ENCODE data around the gene LLGL1.

Gene LLGL1

DNA sequence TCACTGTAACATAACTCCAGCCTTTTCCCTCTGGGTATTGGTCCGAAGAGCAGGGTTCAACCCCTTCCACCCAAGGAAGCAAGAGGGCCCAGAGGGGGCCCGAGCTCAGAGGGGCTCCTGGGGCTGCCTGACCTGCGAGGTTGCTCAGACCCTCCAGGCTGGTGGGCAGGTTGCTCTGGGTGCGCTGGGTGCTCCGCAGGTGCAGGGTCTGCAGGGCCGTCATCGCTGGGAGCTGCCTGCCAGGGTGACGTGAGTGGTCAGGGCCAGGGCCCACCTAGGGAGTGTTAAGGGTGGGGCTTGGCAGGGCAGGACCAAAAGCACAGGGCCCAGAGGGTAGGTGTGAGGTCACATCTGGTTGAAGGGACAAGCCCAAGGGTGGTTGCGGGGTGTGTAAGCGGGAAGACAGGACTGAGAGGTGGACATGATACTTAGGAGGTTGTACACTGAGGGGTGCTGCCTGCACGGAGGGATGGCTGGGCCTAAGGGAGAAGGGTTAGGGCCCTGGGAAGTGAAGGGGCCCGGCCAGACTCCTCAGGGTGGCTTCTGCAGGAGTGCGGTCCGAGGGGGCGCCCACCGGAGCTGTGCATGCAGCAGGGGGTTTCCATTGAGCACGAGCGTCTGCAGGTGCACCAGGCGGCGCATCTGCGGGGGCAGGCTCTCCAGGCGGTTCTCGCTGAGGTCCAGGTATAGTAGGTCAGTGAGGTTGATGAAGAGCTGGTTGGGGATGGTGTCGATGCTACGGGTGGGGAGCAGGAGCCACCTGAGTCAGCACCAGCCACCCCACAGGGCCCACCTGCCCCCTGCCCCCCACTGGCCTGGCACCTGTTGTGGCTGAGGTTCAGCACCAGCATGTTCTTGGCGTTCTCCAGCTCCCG, 28.7 kb downstream of the LLGL1 start:
- DNase-seq = no peak

DNA sequence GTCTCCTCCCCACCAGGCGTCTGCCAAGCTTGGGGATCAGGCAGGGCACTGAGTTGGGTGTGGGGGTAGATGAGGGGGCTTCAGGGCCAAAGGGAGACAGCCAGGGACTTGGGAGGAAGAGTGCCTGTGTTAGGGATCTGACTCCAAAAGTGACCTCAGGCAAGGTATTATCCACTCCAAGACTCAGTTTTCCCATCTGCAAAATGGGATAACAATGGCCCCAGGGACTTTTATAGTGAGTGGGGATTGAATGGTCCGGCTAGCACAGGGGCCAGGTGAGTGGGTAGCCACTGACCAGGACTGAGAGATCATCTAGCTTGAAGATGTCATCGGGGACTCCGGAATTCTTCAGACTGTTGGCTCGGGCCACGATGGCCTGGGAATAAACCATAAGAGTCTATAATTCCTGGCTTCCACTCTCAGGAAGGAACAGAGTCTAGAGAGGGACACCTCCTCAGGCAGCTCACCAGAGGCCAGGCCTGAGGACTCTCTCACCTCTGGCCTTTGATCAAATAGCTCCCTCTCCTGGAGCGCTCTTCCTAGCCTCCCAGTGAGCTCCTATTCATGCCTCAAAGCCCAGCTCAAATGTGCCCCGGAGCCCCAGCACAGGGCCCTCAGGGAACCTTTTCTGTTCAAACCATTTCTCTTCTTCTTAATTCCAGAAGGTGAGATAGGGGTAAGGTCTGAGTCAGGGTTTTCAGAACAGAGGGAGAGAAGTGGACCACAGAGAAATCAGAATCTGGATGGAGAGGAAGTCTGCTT, 29.6 kb downstream of the LLGL1 start:
- no peak for DNase-seq

DNA sequence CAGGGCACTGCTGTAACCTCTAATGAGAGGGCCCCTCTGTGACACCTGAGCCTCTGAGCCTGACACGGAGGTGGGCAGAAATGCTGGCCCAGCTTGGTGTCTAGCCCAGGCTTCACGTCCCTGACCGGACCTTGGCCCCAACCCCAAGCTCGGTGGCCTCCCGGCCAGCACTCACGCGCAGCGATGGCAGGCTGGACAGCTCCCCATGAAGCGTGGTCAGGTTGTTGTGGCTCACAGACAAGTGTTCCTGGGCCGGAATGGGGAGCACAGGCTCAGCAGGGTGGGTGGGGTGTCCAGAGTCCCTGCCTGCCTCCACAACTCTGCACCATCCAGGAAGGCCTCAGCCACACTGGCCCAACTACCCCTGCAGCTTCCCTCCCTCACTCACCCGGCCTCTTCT, 30.9 kb downstream of the LLGL1 start:
- DNase-seq = no peak

- DNase-seq = no peak
Observed at GRCh38 chr17:18256776-18257175, 31.3 kb downstream of the LLGL1 start.

- DNase-seq = no peak
Observed at GRCh38 chr17:18257268-18257981, 32.0 kb downstream of the LLGL1 start.

GRCh38 chr17:18257982-18258355, 32.5 kb downstream of the LLGL1 start:
- DNase-seq = no peak

DNA sequence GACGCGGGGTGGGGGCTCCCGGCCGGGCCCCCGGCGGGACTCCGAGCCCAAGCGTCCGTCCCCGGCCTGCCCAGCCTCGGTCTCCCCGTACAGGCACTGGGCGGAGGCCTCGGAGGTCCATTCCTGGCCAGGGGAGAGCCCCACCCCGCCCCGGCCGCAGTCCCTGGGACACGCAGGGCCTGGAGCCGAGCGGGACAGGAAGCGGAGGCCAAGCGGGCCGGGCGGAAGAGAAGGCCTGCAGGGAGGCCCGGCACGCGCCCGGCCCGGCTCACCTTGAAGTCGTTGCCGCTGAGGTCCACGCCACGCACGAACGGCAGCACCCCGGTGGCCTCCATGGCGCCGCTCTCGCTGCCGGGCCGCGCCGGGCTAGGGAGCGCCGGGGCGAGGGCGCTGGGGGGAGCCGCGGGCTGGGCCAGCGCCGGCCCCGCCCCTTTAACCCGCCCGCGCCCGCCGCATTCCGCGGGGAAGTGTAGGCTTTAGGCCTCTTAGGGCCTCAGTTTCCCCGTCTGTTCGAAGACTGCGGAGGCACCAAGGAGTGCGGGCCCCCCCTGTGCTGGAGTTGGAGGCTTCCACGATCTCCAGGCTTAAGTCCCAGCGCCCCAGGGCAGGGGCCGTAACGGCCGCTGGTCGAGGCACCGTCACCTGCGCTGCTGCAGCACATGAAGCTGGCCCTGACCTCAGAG, 33.1 kb downstream of the LLGL1 start, which contains the start of gene FLII:
FLII (minus strand) TSS at position 383 of the 683 bp plus-strand sequence; CDS start at position 335, 48 bp downstream.
- DNase-seq = no peak

DNA sequence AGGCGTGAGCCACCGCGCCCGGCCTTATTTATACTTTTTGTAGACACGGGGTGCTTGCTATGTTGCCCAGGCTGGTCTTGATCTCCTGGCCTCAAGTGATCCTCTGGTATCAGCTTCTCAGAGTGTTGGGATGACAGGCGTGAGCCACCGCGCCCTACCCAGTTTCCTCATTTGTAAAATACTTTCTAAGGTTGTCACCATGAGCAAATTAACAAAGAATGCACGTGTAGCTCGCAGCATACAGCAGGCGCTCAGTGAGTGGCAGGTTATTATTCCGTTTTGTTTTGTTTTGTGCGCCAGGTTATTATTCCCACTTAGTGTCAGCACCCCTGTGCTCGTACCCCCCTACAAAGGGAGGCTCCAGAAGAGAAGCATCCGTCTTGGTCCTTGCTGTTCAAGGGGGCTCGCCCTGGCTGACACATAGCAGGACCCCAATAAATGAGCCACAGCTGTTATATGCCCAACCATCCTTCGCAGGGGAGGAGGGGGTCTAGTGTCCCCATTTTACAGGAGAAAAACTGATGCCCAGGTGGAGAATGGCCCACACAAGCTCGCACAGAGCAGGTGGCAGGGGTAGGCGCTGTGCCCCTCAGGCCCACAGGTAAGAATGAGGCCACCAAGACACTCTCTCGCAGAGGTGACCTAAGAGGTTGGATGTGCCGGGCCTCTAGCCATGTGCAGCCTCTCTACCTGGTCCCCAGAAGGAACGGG, 34.3 kb downstream of the LLGL1 start:
- DNase-seq = no peak

GRCh38 chr17:18260332-18261145, 35.1 kb downstream of the LLGL1 start, which contains the start of gene MIEF2:
Gene MIEF2, plus strand, starts transcription at chr17:18260662. Its CDS starts 2,059 bp downstream, at chr17:18262721.
- DNase-seq = peak; percentile 76

DNA sequence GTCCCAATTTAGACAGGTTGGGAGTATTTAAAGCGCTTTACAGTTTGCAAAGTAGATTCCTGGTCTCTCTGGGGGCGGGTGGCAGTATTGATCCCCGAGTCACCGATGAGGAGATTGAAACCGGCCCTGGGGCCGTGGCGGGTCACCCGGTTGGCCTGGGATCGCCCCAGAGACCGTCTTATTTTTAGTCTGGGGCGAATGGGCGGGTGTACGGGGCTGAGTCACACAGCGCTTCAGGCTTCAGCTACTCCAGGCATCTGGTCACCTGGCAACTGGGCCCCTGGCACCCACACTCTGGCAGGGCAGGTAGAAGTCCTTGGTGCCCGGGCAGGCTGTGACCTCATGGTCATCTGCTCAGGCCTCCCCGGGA, 35.7 kb downstream of the LLGL1 start:
- DNase-seq = no peak

GRCh38 chr17:18261659-18262058, 36.2 kb downstream of the LLGL1 start:
- DNase-seq = no peak

DNA sequence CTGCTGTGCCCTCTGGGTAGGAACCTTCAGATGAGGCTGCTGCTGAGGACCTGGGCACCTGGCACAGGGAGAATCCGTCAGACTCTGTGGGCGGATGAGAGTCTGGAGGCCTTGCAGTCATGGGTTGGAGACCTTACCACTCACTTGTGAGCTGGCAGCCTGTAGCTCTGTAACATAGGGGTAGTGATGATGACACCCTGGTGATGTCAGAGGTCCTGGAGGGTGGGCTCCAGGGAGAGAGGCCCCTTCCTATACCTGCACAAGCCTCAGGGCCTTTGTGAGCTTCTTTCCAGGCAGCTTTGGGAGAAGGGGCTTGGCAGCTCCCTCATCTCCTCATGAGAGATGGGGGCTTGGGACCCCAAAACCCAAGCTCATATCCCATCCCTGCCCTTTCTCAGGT, 36.7 kb downstream of the LLGL1 start:
- no peak for DNase-seq

DNA sequence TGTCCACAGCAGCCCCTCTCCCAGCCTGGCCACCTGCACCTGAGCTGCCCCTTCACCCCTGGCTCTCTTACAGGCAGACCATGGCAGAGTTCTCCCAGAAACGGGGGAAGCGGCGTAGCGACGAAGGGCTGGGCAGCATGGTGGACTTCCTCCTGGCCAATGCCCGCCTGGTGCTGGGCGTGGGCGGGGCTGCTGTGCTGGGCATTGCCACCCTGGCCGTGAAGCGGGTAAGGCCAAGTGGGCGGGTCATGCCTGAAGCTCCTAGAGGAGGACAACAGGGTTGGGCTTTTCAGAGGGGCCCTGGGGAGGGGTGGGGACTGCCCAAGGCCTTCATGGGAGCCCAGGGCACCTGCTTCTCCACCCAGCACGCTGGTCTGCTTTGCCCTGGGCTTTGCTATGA, 37.2 kb downstream of the LLGL1 start:
- no peak for DNase-seq

- DNase-seq = no peak
Observed at GRCh38 chr17:18263885-18264682, 38.6 kb downstream of the LLGL1 start.

GRCh38 chr17:18267366-18267765, 41.9 kb downstream of the LLGL1 start:
- no peak for DNase-seq

DNA sequence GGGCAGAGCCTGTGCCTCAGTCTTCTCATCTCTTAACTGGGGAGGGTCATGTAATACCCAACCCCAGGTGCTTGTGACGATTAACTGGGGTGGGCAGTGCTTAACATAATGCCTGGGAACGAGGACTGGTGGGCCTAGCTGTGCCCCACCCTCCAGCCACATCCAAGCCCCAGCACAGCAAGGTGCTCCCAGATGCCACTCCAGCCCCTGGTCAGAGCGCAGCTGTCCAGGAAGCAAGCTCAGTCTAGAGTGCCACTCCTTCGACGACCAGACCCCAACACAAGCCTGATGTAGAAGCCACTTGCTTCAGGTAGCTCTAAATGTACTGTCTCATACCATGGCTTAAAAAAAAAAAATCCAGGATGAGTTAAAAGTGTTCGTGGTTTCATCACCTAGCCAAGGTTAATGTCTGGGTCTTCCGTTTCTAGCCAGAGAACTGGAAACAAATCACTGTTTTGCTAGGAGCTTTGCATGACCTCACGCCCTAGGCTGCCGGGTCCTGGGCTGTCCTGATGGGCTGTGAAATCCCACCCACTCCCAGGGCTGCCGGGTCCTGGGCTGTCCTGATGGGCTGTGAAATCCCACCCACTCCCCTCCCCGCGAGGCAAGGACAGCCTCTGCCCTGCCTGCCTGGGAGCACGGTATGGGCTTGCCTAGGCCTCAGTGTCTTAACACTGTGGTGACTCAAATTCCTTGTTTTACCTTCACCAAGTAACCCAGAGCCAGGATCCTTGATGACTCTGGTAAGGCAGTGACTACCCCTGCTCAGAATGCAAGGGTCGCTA, 42.7 kb downstream of the LLGL1 start:
- DNase-seq = no peak

DNA sequence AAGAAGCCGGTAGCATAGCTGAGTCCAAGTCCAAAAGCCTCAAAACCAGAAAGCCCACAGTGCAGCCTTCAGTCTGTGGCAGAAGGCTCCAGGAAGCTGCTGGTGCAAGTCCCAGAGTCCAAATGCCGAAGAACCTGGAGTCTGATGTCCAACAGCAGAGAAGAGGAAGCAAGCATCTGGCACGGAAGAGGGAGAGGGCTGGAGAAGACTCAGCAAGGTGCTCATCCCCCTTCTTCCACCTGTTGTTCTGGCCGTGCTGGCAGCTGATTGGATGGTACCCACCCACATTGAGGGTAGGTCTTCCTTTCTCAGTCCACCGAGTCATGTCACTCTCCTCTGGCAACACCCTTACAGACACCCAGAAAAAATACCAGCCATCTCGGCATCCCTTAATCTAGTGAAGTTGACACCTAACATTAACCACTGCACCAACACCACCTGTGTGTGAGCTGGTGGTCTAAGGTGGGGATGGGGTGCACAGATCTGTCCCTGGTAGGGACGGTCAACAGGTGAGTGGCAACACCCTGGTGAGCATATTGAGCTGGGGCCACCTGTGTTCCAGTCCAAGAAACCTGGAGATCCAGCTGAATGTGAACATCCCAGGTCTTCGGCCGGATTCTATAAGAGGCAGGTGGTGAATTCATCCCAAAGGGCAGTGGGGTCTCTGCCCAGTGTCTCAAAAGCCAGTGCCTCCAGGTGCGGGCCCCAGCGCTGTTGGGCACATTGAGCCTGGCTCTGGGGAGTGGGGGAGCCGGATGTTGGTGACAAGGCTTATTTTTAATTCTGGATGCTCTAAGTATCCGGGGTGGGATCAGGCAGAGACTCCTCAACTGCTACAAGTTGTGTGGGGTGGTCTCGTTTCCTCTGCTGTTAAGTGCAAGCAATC, 44.9 kb downstream of the LLGL1 start:
- no peak for DNase-seq

DNA sequence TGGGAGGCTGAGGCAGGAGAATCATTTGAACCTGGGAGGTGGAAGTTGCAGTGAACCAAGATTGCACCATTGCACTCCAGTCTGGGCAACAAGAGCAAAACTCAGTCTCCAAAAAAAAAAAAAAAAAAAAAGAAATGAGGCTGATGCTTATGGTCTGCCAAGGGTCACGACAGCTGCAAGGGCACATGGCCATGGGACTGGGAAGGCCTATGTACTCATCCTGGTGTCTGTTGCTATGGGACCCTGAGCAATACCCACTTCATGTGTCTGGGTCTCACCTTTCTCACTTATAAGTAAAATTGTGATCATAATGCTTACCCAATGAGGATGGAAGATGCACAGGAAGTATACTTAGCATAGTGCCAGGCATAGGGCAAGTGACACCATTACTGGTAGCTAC, 51.6 kb downstream of the LLGL1 start:
- no peak for DNase-seq
